HG02870 (cell line): Measurements from ENCODE around the gene MPZL3.
"Not testable (repeated sequence)": the region's sequence is repeated elsewhere in the genome, so short reads cannot be mapped to it uniquely, and the experiment has no call there.

Experiments used
- ATAC-seq: cut with Tn5 transposase; IDR thresholded peaks from one replicate; pipeline ENCODE4 v1.9.1; 2021; ENCODE audit warnings: mild to moderate bottlenecking, moderate library complexity; ENCODE audit not compliant: unreplicated experiment

The MPZL3 gene

GRCh38 chr11:118213201-118213600, 39.0 kb downstream of the MPZL3 start:
- ATAC-seq = no peak

GRCh38 chr11:118212781-118213191, 39.4 kb downstream of the MPZL3 start:
- ATAC-seq = no peak

- ATAC-seq = no peak
These were observed 39.9 kb downstream of the MPZL3 start for GRCh38 chr11:118212131-118212725.

GRCh38 chr11:118211006-118211405, 41.2 kb downstream of the MPZL3 start:
- no peak for ATAC-seq

- no peak for ATAC-seq
These were observed 41.8 kb downstream of the MPZL3 start for GRCh38 chr11:118210323-118210722.

GRCh38 chr11:118209033-118209432, 43.1 kb downstream of the MPZL3 start:
- ATAC-seq = no peak

- no peak for ATAC-seq
These were observed 45.1 kb downstream of the MPZL3 start for GRCh38 chr11:118207079-118207478.

GRCh38 chr11:118206391-118207031, 45.7 kb downstream of the MPZL3 start:
- no peak for ATAC-seq

- ATAC-seq = no peak
These were observed 46.4 kb downstream of the MPZL3 start for GRCh38 chr11:118205606-118206378.

- no peak for ATAC-seq
These were observed 49.4 kb downstream of the MPZL3 start for GRCh38 chr11:118202599-118203422.

GRCh38 chr11:118201966-118202365, 50.2 kb downstream of the MPZL3 start:
- ATAC-seq = no peak

GRCh38 chr11:118200901-118201680, 51.1 kb downstream of the MPZL3 start:
- ATAC-seq = no peak

GRCh38 chr11:118200497-118200896, 51.7 kb downstream of the MPZL3 start:
- ATAC-seq = no peak

- no peak for ATAC-seq
These were observed 53.0 kb downstream of the MPZL3 start for GRCh38 chr11:118199135-118199534.

- no peak for ATAC-seq
These were observed 53.8 kb downstream of the MPZL3 start for GRCh38 chr11:118198370-118198769.

GRCh38 chr11:118194835-118195627, 57.1 kb downstream of the MPZL3 start:
- no peak for ATAC-seq

- ATAC-seq = no peak
These were observed 58.1 kb downstream of the MPZL3 start for GRCh38 chr11:118193910-118194566.

- not testable (repeated sequence) for ATAC-seq
These were observed 59.3 kb downstream of the MPZL3 start for GRCh38 chr11:118192817-118193216.

- ATAC-seq = not testable (repeated sequence)
These were observed 61.1 kb downstream of the MPZL3 start for GRCh38 chr11:118190942-118191506.
